Activated CD4-positive, alpha-beta T cell treated with anti-CD3 and anti-CD28 coated beads, Interleukin-2, amount 50 U/mL, for 48 hours (primary cell): ENCODE measurements around the gene BOLL.
"Not testable (repeated sequence)": the region's sequence is repeated elsewhere in the genome, so short reads cannot be mapped to it uniquely, and the experiment has no call there.

Source experiments
- DNase-seq, 2 experiments: peaks; one replicate each; pipeline ENCODE4 v3.0.0-alpha.2; 2020

The BOLL gene

GRCh38 chr2:197795277-197795676 lies 10.2 kb upstream of the BOLL start:
- DNase-seq: no peak

GRCh38 chr2:197793456-197793855 lies 8.3 kb upstream of the BOLL start:
- no peak for DNase-seq

- peak; percentile 70 to 76 for DNase-seq
These were observed 1.1 kb upstream of the BOLL start for GRCh38 chr2:197786010-197786877.

- DNase-seq: no peak
These were observed 3.0 kb downstream of the BOLL start for GRCh38 chr2:197782126-197782525.

- DNase-seq: no peak
These were observed 5.9 kb downstream of the BOLL start for GRCh38 chr2:197779261-197779660.

- DNase-seq: no peak
These were observed 7.2 kb downstream of the BOLL start for GRCh38 chr2:197777823-197778407.

GRCh38 chr2:197760293-197760657 lies 24.8 kb downstream of the BOLL start:
- DNase-seq: no peak

GRCh38 chr2:197759625-197760292 lies 25.4 kb downstream of the BOLL start:
- no peak for DNase-seq

- no peak for DNase-seq
These were observed 26.1 kb downstream of the BOLL start for GRCh38 chr2:197759013-197759412.

GRCh38 chr2:197740200-197740599 lies 44.9 kb downstream of the BOLL start:
- no peak for DNase-seq

- not testable (repeated sequence) for DNase-seq
These were observed 56.3 kb downstream of the BOLL start for GRCh38 chr2:197728555-197729544.

GRCh38 chr2:197727011-197727410 lies 58.1 kb downstream of the BOLL start:
- DNase-seq: no peak

GRCh38 chr2:197717863-197718262 lies 67.3 kb downstream of the BOLL start:
- no peak for DNase-seq

- DNase-seq: no peak
These were observed 71.8 kb downstream of the BOLL start for GRCh38 chr2:197713271-197713670.

- DNase-seq: no peak
These were observed 73.5 kb downstream of the BOLL start for GRCh38 chr2:197711578-197711977.

- DNase-seq: peak in 1 of 2 experiments; percentile 8
These were observed 74.6 kb downstream of the BOLL start for GRCh38 chr2:197710424-197711042.

- DNase-seq: not testable (repeated sequence)
These were observed 76.0 kb downstream of the BOLL start for GRCh38 chr2:197709140-197709539.

- DNase-seq: no peak
These were observed 76.8 kb downstream of the BOLL start for GRCh38 chr2:197708331-197708730.

GRCh38 chr2:197707316-197708213 lies 77.6 kb downstream of the BOLL start:
- DNase-seq: no peak

- DNase-seq: no peak
These were observed 78.3 kb downstream of the BOLL start for GRCh38 chr2:197706839-197707207.
